GM19372 (cell line): ENCODE data around the gene OR4D2.

Source experiments
- ATAC-seq: cut with Tn5 transposase; IDR thresholded peaks from one replicate; pipeline ENCODE4 v1.9.1; 2021; ENCODE audit warnings: mild to moderate bottlenecking, low read depth, moderate library complexity; ENCODE audit not compliant: unreplicated experiment

OR4D2 gene

DNA sequence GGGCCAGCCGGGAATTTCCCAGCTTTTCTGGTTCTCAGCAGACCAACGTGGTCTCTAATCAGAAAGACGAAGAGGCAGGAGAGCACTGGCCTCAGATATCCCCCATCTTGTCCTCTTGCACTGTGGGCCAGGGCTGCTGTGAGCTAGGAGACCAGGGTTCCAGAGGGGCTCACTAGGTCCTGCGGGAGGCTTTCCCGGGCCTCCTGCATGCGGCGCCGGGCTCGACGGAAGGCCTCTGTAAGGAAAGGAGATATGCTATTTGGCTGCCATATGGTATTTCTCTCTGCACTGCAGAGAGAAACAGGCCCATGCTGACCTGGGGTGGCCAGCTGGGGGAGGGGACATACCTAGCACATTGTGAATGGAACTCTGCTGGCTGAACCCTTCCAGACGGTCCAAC lies 39.2 kb downstream of the OR4D2 start:
- ATAC-seq: no peak

DNA sequence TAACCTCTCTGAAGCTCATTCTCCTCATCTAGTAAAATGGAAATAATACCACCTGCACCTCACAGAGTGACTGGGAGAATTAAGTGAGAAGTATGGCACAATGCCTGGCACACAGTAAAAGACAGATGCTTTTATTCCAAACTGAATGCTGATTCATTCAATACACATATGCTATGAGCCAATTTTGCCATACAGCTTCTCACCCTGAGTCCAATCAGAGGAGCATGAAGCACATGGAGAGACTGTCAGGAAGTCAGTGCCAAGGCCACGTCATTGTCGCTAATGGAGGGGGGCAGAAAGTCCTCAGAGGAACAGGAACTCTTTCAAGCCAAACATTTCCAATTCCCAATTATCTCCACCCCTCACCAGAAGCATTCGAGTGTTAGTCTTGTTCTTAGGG lies 40.7 kb downstream of the OR4D2 start:
- ATAC-seq: no peak

DNA sequence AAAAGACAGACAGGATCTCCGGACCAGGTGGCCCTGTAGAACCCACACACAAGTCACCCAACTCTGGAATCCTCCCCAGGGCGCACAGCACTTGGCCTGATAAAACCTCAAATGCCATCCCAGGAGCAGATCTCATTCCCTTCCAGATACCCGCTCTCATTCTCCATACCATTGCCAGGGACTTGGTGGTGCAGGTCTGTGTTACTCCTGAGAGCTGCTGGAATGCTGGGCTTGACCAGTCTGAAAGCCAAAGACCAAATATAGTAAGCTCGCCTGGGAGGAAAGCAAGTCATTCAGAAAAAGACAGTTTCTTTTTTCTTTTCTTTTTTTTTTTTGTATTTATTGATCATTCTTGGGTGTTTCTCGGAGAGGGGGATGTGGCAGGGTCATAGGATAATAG lies 41.6 kb downstream of the OR4D2 start:
- ATAC-seq: no peak

DNA sequence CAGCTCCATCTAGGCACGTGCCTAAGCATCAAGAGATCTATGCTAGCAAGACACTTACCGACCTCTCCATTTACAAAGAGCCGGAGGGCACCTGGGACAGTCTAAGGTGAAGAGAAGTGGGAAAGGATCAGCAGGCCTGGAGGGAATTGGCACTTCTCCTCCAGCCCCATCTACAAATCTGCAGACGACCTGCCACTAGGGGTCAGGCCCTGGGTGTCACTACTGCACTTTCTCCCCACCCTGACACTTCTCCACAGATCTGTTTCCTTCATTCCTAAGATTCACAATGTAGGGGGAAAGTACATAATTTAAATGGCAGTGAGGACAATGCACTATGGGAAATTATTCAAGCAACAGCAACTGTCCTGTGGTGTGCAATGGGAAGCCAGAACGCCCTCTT lies 44.1 kb downstream of the OR4D2 start:
- ATAC-seq: no peak

DNA sequence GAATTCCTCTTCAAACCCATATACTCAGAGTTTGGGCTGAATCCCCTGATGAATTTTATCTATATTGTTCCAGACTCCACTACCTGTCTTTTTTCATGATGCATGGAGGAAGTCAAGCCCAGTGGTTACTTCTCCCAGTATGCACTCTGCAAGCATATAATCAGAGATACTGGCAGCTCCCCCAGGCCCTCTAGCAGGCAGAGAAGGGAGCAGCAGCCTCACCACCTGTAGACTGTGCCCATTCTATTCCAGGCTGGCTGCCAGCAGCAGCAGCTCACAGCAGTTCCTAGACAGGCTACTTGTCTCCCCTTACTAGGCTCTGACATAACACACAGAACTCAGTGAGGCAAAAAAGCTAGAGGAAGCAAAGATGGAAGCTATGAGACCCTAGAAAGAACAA lies 48.9 kb downstream of the OR4D2 start:
- ATAC-seq: no peak

DNA sequence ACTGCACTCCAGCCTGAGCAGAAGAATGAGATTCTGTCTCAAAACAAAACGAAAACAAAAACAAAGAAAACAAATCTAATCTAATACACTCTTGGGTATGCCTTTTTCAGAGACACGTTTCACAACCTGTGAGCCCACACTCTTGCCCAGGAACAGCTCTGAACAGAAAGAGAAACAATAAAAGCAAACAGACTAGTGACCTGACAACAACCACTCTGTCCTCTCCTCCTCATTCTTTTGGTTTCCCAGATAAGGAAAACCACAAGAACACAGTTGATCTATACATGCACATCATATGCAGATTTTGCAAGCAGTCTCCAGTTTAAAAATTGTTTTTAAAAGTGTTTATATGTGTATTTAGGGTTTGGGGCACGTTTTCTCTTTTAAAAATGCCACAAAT lies 51.0 kb downstream of the OR4D2 start:
- no peak for ATAC-seq

DNA sequence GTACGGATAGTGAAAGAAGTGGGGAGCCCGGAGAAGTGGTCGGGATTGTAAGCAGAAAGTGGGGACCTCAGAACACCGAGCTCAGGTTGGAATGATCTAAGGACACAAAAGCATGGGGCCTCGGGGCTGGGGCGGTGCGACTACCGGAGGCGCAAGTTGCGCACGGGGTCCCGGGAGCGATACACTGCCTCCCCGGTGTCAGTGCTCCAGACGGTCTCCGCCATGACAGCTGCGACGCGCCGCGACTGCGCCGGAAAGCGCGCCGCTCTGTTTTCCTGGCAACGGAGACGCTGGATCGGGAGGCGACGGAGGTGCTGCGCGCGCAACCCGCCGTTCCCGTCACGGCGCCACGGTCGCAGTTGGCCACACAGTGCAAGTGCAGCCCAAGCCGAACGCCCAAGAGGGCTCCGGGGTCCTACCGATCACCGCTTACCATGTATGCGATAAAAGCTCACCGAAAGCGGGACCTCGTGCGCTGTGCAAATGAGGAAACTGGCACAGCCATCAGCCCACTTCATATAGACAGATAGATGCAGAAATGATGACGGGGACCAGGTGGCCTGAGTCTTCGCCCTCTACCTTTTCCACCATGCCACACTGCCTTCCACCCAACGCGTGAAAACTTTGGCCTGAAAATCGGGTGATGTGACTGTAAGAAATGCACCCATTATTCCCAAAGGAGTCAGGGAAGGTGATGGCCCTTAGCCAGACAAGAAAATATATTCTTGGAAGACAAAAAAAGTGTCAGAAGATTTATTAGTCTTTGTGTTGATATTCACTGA lies 52.4 kb downstream of the OR4D2 start, which contains the start of gene MKS1:
Gene MKS1 (minus strand): TSS at position 249 of the 782 bp plus-strand sequence. CDS start 25 bp downstream, at position 224.
- ATAC-seq: peak; percentile 99

DNA sequence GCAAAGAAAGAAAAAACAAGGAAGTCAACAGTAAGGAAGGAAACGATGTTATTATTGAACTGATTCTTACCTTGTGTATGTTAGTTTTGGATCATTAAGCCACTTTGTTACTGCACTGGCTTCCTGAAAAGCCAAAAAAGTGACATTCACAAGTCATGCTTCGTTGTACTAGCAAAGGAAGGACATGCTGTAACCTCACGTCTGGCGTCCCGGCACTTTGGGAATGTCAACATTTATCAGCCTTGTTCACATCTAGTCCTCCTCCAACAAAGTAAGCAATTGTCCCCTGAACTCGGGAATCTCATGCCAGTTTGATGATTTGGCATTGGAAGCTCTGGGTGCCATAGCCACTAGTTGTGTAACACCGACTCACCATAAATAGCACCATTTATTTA lies 53.0 kb downstream of the OR4D2 start:
- ATAC-seq: no peak
